PFSK-1 (cell line): ENCODE results near the gene NACAD.

Experiments
- FOXP2 ChIP-seq: optimal IDR thresholded peaks from 2 replicates; pipeline ENCODE3; 2011; ENCODE audit warnings: borderline replicate concordance, control low read depth, inconsistent platforms; ENCODE audit not compliant: insufficient read depth; ENCODE audit errors: extremely low read length, extremely low read depth
- POLR2AphosphoS5 ChIP-seq: IDR thresholded peaks from 2 replicates; pipeline ENCODE4 v1.6.1; 2012; ENCODE audit warnings: low read depth, mild to moderate bottlenecking, control low read depth, low read length, moderate library complexity
- SIN3A ChIP-seq: IDR thresholded peaks from 2 replicates; pipeline ENCODE4 v1.6.1; 2012; ENCODE audit warnings: mild to moderate bottlenecking, low read length, moderate library complexity, borderline replicate concordance; ENCODE audit not compliant: insufficient read depth
- TAF1 ChIP-seq: IDR thresholded peaks from 2 replicates; pipeline ENCODE4 v1.6.1; 2012; ENCODE audit warnings: low read length, control low read depth, borderline replicate concordance; ENCODE audit not compliant: insufficient read depth
- TF ChIP-seq, protein P1 (sequence below), 2 experiments: IDR thresholded peaks; 2 replicates each; pipeline versions ENCODE4 v1.6.1 to v1.8.0; 2011 to 2012; ENCODE audit warnings: low read depth in 2 of 2, low read length in 2 of 2, control low read depth in 1 of 2, inconsistent platforms in 1 of 2, mild to moderate bottlenecking in 1 of 2, moderate library complexity in 1 of 2; ENCODE audit not compliant: insufficient read depth in 1 of 2

The NACAD gene

DNA sequence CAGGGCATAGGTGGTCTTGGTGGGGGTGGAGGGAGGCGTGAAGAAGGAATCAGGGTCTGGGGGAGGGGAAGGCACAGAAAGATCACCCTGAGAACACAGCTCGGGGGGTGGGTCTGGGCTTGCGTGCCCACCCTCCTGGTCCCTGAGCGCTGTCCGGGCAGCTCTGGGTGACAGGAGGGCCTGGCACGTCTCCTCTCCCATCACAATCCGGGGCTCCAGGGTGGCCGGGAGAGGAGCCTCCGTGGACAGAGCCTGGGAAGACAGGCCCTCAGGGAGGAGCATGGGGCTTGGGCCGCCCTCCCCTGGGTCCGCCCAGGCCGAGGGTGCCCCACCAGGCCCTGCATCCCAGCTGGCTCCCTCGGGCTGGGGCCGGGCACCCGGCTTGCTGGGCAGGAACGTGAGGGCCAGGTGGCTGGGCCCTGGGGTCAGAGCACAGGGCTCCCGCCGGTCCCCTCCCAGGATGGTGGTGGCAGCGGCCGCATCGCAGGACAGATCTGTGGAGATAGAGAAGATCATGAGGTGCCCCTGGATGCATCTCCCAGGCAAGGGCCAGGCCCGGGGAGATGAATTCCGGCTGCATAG lies 3.1 kb downstream of the NACAD start:
- TF ChIP-seq TAF1 (no peak), FOXP2 (no peak), SIN3A (no peak), POLR2AphosphoS5 (no peak)
- TF ChIP-seq, protein P1, sequence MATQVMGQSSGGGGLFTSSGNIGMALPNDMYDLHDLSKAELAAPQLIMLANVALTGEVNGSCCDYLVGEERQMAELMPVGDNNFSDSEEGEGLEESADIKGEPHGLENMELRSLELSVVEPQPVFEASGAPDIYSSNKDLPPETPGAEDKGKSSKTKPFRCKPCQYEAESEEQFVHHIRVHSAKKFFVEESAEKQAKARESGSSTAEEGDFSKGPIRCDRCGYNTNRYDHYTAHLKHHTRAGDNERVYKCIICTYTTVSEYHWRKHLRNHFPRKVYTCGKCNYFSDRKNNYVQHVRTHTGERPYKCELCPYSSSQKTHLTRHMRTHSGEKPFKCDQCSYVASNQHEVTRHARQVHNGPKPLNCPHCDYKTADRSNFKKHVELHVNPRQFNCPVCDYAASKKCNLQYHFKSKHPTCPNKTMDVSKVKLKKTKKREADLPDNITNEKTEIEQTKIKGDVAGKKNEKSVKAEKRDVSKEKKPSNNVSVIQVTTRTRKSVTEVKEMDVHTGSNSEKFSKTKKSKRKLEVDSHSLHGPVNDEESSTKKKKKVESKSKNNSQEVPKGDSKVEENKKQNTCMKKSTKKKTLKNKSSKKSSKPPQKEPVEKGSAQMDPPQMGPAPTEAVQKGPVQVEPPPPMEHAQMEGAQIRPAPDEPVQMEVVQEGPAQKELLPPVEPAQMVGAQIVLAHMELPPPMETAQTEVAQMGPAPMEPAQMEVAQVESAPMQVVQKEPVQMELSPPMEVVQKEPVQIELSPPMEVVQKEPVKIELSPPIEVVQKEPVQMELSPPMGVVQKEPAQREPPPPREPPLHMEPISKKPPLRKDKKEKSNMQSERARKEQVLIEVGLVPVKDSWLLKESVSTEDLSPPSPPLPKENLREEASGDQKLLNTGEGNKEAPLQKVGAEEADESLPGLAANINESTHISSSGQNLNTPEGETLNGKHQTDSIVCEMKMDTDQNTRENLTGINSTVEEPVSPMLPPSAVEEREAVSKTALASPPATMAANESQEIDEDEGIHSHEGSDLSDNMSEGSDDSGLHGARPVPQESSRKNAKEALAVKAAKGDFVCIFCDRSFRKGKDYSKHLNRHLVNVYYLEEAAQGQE (IDR thresholded peaks at IDR 0.05; ENCODE audit: insufficient read depth in 1 of 2, low read depth in 2 of 2, low read length in 2 of 2) = no peak

DNA sequence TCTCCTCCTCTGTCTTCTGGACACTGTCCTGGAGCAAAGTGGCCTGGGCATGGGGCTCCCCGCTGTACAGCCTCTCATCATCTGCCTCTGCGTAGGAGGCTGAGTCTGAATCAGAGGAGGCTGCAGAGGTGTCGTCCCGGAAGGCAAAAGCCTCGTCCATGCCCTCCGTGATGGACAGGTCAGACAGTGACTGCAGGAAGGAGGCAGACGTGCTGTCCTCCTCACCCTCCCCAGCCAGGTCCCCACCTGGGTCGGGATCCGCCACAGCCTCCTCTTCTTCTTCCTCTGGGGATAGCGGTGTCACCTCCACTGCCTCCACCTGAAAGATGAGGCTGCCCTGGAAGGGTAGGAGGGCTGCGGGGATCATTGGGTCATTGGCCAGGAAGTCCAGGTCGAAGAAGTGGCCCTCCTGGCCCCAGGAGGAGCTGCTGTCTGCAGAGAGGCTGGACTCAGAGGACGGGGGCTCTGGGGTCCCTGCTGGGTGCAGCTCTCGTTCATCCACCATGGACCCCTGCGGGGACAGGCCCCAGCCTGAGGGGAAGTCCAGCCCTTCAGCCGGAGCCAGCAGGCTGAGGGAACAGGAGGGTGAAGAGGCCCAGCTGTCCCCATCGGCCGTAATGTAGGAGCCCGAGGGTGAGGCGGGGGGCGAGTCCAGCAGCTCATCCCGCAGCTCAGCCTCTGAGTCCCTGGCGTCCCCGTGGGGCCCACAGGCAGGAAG lies 3.7 kb downstream of the NACAD start:
- TF ChIP-seq, protein P1 (IDR thresholded peaks at IDR 0.05; ENCODE audit: insufficient read depth in 1 of 2, low read depth in 2 of 2, low read length in 2 of 2) = no peak
- TF ChIP-seq TAF1 = no peak
- TF ChIP-seq FOXP2 = no peak
- no peak for TF ChIP-seq SIN3A
- no peak for TF ChIP-seq POLR2AphosphoS5

DNA sequence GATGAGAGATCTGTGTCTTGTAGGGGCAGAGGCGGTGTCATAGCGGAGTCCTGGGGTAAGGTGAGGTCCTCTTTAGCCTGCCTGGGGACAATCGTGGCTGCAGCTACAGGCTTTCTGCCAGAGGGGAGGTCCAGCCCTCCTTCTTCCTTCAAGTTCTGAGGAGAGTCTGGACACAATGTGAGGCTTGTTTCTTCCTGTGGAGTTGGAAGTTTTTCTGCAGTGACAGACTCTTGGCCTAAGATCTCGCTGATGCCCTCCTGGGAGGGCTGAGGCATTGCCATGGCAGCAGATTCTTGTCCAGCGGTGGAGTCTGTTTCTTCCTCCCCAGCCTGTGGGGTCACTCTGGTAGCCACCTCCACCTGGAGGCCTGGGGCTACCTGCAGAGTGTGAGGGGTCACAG lies 4.4 kb downstream of the NACAD start:
- TF ChIP-seq, protein P1 (IDR thresholded peaks at IDR 0.05; ENCODE audit: insufficient read depth in 1 of 2, low read depth in 2 of 2, low read length in 2 of 2) = no peak
- TF ChIP-seq SIN3A = no peak
- no peak for TF ChIP-seq FOXP2
- no peak for TF ChIP-seq TAF1
- no peak for TF ChIP-seq POLR2AphosphoS5

DNA sequence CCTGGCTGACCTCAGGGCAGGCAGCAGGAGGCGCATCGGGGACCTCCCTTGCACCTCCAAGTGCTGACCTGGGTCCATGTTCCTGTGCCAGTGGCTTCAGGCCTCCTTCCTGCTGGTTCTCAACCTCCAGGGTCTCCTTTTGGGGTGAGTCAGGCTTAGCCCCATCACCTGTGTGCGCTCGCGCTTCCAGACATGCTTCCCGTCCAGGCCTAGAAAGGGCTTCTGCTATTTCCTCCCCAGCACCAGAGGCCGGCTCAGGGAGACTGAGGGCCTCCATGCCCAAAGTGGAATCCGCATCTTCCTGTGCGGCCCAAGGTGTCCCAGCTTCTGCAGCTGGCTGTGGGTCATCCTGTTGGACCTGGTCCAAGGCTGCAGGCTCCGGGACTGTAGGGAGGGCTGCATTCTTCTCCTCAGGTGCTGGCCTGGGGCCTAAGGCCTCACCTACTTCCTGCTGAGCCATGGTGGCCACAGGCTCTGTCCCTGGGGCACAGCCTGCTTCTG lies 5.9 kb downstream of the NACAD start:
- TF ChIP-seq SIN3A = no peak
- TF ChIP-seq TAF1 = no peak
- no peak for TF ChIP-seq FOXP2
- no peak for TF ChIP-seq POLR2AphosphoS5
- TF ChIP-seq, protein P1 (IDR thresholded peaks at IDR 0.05; ENCODE audit: insufficient read depth in 1 of 2, low read depth in 2 of 2, low read length in 2 of 2) = no peak
